Naive thymus-derived CD8-positive, alpha-beta T cell (primary cell): Measurements from ENCODE around the gene PAPPA2. TPM values are rescaled to one million over a fixed set of nuclear protein-coding genes. Genes with fewer than 3 reads are reported as not detected.

ENCODE experiments used
- ATAC-seq, 2 donors: fragments of 150-1000 bp; cut with Tn5 transposase in 1 of 2; sonication (Bioruptor Pico), chemical (Tn5 transposase) in 1 of 2; 1 replicate in 1 of 2; 2 replicates in 1 of 2; pipeline ENCODE4 v1.10.0; 2021; ENCODE audit warnings: mild to moderate bottlenecking in 2 of 2, moderate library complexity in 2 of 2
- POLR2A ChIA-PET: fragments of 350-600 bp; sonication (Branson Sonifier 250); formaldehyde crosslinking; loops from one replicate; lab custom pipeline; 2021; ENCODE audit warnings: antibody characterized with exemption; lab: Charles Lee
- DNase-seq, 10 donors: peaks; one replicate each; pipeline versions ENCODE4 v3.0.0 to v3.0.0-alpha.2; 2020 to 2022
- H3K27ac Mint-ChIP-seq, 10 donors: one replicate each; pipeline ENCODE4 v1.8.0; 2020 to 2022; ENCODE audit warnings: mild to moderate bottlenecking in 10 of 10, mixed read lengths in 10 of 10, moderate library complexity in 4 of 10, inconsistent platforms in 1 of 10
- H3K27me3 Mint-ChIP-seq, 5 donors: one replicate each; pipeline ENCODE4 v1.8.0; 2021 to 2022; ENCODE audit warnings: mixed read lengths in 5 of 5
- H3K36me3 Mint-ChIP-seq, 3 donors: one replicate each; pipeline ENCODE4 v1.8.0; 2020 to 2022; ENCODE audit warnings: mixed read lengths in 3 of 3, mild to moderate bottlenecking in 2 of 3, inconsistent platforms in 1 of 3
- H3K4me1 Mint-ChIP-seq, 4 donors: one replicate each; pipeline ENCODE4 v1.8.0; 2021 to 2022; ENCODE audit warnings: mixed read lengths in 4 of 4
- H3K4me3 Mint-ChIP-seq, 10 donors: one replicate each; pipeline ENCODE4 v1.8.0; 2020 to 2022; ENCODE audit warnings: mild to moderate bottlenecking in 10 of 10, mixed read lengths in 10 of 10, moderate library complexity in 6 of 10, inconsistent platforms in 1 of 10
- H3K9me3 Mint-ChIP-seq, 9 donors: one replicate each; pipeline ENCODE4 v1.8.0; 2020 to 2022; ENCODE audit warnings: mixed read lengths in 9 of 9, mild to moderate bottlenecking in 3 of 9, inconsistent platforms in 1 of 9, moderate library complexity in 1 of 9
- polyA plus RNA-seq, 3 donors: library from polyadenylated mRNA; unstranded; fragments of 300-500 nt; fragmentation: Illumina TruSeq; gene quantifications; one replicate each; pipeline ENCODE4 v1.2.3, GENCODE V29; 2021
- total RNA-seq, 8 experiments: library from RNA in 2 of 8; stranded (reverse) in 2 of 8; gene quantifications; one replicate each; pipeline ENCODE4 v1.2.3 and lab custom pipeline; 2021 to 2026

PAPPA2 gene
- total and polyA plus RNA-seq, 5 experiments from 2014 or later: 0.05 to 0.47 TPM; not detected in 3

DNA sequence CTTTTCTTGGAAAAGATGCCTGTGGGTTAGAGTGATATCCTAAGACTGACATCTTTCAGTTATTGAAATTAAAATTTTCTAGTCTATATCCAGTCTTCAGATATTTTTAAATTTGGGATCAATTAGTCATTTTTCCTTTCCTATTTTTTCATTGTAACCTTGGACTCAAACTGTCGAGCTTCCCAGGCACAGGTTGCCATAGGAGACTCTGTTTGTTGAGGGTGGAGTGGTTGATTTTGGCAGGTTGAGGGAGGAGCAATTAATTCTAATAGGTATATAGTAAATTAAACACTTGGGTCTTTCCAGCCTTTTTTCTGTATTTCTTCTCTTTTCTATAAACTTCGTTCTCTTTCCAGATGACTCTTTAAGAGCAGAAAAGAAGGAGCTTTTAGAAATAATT, 374.7 kb downstream of the PAPPA2 start:
- Mint-ChIP-seq H3K4me1 (no peaks in the 10 kb centered on the region), H3K9me3 (no peaks in the 10 kb centered on the region), H3K27ac (no peak overlapping the region), H3K4me3 (no peak overlapping the region), H3K36me3 (no peaks in the 10 kb centered on the region), H3K27me3 (peaks cover 0 to 9% (median 2%) of the 10 kb centered on the region in 5 donors)
- ATAC-seq (no peak), DNase-seq (no peak)
- POLR2A ChIA-PET: no interaction called here

DNA sequence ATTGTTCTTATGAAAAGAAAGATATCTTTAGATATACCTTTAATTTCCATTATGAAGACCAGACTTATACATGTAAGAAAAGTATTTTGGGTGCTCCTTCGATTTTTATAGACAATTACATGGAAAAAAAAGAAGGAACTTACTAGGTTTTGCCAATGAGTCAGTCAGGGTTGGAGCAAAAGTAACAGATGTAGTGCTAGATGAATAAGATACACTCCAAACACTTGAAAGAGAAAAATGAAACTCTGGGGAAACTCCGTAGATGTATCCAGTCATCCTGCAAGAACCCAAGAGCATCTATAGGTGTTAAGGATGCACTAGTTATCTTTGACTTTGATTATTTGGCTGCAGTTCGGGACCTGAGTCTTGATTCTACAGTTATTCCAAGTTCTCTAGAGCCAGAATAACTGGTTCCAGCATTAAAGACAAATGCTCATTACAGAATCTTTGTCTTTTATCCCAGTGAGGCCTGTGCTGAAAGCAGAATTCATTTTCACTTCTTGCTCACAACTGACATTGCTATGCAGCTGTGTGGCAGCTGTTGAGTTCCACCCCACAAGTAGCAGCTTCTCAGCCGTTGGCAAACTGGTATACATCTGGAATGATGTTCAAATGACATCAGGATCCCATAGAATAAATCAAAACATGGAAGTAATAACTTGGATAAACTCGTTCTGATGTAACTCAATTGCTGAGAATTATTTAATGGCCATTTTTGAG, 375.5 kb downstream of the PAPPA2 start:
- H3K27ac Mint-ChIP-seq: no peak overlapping the region
- no peaks in the 10 kb centered on the region for H3K36me3 Mint-ChIP-seq
- H3K4me1 Mint-ChIP-seq: no peaks in the 10 kb centered on the region
- H3K27me3 Mint-ChIP-seq: peaks cover 0 to 12% (median 2%) of the 10 kb centered on the region in 5 donors
- POLR2A ChIA-PET: no interaction called here
- H3K4me3 Mint-ChIP-seq: no peak overlapping the region
- H3K9me3 Mint-ChIP-seq: no peaks in the 10 kb centered on the region
- ATAC-seq: no peak
- DNase-seq: no peak

DNA sequence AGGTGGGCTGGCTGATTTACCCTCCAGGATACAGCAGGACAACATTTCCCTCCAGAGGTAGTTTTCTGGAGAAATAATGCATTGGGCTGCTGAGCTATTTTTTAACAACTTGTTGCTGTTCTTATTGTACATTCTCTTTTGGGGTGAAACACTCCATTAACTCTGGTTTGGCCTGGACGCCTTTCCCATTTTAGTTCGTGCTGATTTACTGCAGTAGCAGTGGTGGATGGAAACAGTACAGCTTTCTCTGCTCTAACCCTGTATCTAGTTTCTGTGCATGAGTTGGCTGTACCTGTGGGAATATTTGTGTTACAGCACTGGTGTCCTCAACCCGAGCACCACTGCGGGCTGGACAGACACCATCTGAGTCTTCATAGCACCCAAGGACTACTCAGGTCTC, 376.2 kb downstream of the PAPPA2 start:
- POLR2A ChIA-PET: no interaction called here
- DNase-seq (no peak), ATAC-seq (no peak)
- peaks cover 0 to 12% (median 4%) of the 10 kb centered on the region in 5 donors for H3K27me3 Mint-ChIP-seq
- no peak overlapping the region for H3K4me3 Mint-ChIP-seq
- H3K36me3 Mint-ChIP-seq: no peaks in the 10 kb centered on the region
- H3K4me1 Mint-ChIP-seq: no peaks in the 10 kb centered on the region
- H3K9me3 Mint-ChIP-seq: peaks cover 0 to 2% (median 0%) of the 10 kb centered on the region in 9 donors
- H3K27ac Mint-ChIP-seq: no peak overlapping the region

DNA sequence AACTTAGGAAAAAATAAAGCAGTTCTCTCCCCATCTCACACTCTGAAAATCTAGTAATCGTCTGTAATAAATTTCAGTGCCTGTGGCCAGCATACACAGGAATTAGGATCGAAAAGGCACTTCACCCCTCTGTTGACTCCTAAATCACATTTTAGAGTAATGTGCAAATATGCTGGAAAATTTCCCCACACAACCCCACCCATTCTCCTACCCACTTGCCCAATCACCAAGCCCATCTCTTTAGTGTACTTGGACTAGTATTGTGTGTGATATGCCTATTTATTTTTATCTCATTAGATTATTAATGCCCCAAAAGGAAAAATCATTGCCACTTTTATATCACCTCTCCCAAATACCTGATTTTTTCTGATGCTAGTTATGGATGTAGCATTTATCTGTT, 378.3 kb downstream of the PAPPA2 start:
- ATAC-seq: no peak
- Mint-ChIP-seq H3K4me1 (no peaks in the 10 kb centered on the region), H3K9me3 (peaks cover 0 to 9% (median 0%) of the 10 kb centered on the region in 9 donors)

DNA sequence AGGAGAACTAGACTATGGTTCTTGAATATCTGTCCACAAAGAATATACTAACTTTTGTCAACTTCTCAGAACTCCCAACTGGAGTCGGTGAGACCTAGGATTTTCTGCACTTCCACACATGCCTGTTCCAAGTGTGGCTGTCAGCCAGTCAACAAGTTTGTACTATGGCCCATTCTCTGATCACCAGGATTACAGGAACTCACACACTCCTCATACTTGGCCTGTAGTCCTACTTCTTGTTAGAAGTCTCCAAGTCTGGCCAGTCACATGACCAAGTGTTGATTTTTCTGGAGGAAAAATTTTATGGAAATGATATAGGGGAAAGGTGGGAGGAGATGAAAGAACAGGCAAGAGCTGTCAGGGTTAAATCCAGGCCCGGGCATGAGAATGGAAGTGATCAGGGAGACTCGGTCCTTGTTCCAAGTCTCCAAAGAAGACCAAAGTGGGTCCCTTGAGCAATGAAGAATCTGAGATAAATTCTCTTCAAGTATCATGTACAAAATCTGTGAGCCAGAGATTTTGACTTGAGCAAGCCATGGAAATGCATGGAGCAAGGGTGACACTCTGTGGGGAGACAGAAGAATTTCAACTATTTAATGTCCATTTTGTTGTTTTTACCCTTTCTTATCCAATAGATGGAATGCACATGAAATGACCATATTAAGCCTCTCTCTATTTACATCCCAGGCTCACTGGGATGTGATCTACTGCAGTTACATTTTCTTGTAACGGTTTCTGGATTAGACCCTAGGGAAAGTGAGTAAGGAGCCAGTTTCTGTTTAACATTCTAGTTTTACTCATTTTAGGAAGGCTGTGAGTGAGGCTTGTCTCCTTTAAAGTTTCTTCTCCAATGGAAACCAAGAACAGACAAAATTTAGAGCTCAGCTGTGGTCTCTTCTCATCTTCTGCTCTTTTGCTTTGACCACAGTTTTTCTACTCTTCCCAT, 380.6 kb downstream of the PAPPA2 start:
- H3K4me1 Mint-ChIP-seq: no peaks in the 10 kb centered on the region
- ATAC-seq: no peak
- H3K27ac Mint-ChIP-seq: no peak overlapping the region
- H3K9me3 Mint-ChIP-seq: peaks cover 0 to 9% (median 0%) of the 10 kb centered on the region in 9 donors
- POLR2A ChIA-PET: no interaction called here
- no peak overlapping the region for H3K4me3 Mint-ChIP-seq
- H3K36me3 Mint-ChIP-seq: no peaks in the 10 kb centered on the region
- peaks cover 2 to 16% (median 8%) of the 10 kb centered on the region in 5 donors for H3K27me3 Mint-ChIP-seq
- DNase-seq: no peak

More for the DNA sequence above, 378.3 kb downstream of the PAPPA2 start:
- peaks cover 2 to 13% (median 8%) of the 10 kb centered on the region in 5 donors for H3K27me3 Mint-ChIP-seq
- no peak overlapping the region for H3K4me3 Mint-ChIP-seq
- DNase-seq: no peak
- no peak overlapping the region for H3K27ac Mint-ChIP-seq
- POLR2A ChIA-PET: no interaction called here
- no peaks in the 10 kb centered on the region for H3K36me3 Mint-ChIP-seq

DNA sequence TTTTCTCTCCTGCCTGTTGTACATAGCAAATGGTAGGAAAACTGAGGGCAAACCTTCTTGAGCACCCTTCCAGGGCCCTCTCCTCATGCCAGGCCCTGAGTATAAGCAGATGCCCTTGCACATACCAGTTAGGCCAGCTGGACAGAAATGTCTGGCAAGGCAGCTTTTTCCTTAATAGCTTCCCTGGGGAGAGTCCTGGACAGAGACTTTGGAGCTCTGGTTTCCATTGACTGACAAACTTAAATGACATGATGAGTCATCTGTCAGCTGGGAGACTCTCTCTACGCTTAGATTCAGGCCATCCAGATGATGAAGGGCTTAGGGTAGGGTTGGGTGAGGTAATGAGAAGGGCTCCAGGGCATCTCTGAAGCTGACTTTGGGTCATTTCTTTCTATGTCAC, 384.1 kb downstream of the PAPPA2 start:
- no peak overlapping the region for H3K27ac Mint-ChIP-seq
- H3K27me3 Mint-ChIP-seq: peaks cover 0 to 16% (median 6%) of the 10 kb centered on the region in 5 donors
- H3K4me1 Mint-ChIP-seq: no peaks in the 10 kb centered on the region
- ATAC-seq (no peak), DNase-seq (no peak)
- H3K36me3 Mint-ChIP-seq: no peaks in the 10 kb centered on the region
- H3K9me3 Mint-ChIP-seq: peaks cover 0 to 9% (median 0%) of the 10 kb centered on the region in 9 donors
- no peak overlapping the region for H3K4me3 Mint-ChIP-seq
- POLR2A ChIA-PET: no interaction called here

DNA sequence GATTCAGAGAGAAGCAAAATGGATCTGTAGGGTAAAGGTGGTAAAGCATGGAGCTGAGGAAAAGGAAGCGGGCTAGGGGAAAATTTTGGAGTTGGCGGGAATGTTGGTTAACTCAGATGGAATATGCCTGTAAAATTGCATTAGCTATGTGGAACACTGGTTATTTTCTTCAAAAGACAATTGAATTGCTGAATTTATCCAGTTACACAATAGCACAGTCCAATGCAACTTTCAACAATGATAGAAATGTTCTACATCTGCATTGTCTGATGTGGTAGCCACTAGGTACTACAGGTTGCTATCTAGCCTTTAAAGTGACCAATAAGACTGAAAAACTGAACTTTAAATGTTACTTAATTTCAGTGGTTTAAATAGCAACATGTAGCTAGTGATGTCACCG, 386.3 kb downstream of the PAPPA2 start:
- ATAC-seq: no peak
- POLR2A ChIA-PET: no interaction called here
- no peaks in the 10 kb centered on the region for H3K36me3 Mint-ChIP-seq

DNA sequence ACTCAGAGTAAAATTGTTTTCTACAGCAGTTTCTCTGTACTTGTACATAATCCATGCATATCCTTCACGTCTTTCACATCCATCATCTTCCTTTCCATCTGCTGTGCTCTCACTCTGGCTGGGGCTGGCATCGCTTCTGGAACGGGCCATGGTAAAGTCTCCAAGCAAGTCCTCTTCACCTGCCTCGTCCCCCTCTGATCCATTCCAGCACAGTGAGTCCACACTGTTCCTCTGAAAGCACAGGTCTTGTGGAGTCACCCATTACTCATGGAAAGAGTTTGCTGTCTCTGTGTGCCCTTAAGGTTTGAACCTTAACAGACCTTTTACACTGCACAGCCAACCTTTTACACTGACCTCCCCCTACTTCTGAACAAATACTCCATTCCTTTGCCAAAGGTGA, 387.9 kb downstream of the PAPPA2 start:
- peaks cover 0 to 3% (median 0%) of the 10 kb centered on the region in 4 donors for H3K4me1 Mint-ChIP-seq

More for the DNA sequence above, 386.3 kb downstream of the PAPPA2 start:
- Mint-ChIP-seq H3K9me3 (peaks cover 0 to 9% (median 0%) of the 10 kb centered on the region in 9 donors), H3K4me1 (no peaks in the 10 kb centered on the region), H3K27me3 (peaks cover 0 to 16% (median 3%) of the 10 kb centered on the region in 5 donors), H3K27ac (no peak overlapping the region), H3K4me3 (no peak overlapping the region)
- DNase-seq: no peak

DNA sequence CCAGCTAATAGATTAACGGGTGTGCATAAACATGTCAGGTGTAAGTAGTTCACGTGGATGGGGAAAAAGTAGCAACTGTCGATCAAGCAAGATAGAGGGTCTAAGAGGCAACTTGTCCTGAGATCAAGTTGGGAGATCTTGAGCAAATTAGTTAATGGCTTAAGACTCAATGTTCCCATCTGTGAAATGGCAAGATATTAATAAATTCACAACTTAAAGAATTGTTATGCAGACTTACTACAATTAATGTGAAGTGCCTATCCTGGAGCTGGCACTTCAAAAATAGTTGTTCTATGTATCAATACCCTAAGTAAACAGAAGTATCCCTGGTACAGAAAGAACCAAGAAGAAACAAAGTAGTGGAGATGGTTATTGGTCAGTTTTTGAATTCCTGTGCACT, 389.1 kb downstream of the PAPPA2 start:
- no peak overlapping the region for H3K27ac Mint-ChIP-seq
- H3K4me3 Mint-ChIP-seq: no peak overlapping the region
- peaks cover 0 to 2% (median 0%) of the 10 kb centered on the region in 9 donors for H3K9me3 Mint-ChIP-seq
- H3K4me1 Mint-ChIP-seq: peaks cover 0 to 3% (median 0%) of the 10 kb centered on the region in 4 donors
- peaks cover 0 to 14% (median 3%) of the 10 kb centered on the region in 5 donors for H3K27me3 Mint-ChIP-seq
- H3K36me3 Mint-ChIP-seq: no peaks in the 10 kb centered on the region
- no peak for ATAC-seq
- POLR2A ChIA-PET: no interaction called here
- DNase-seq: no peak

More for the DNA sequence above, 387.9 kb downstream of the PAPPA2 start:
- Mint-ChIP-seq H3K27ac (no peak overlapping the region), H3K27me3 (peaks cover 0 to 13% (median 5%) of the 10 kb centered on the region in 5 donors), H3K9me3 (peaks cover 0 to 2% (median 0%) of the 10 kb centered on the region in 9 donors), H3K4me3 (no peak overlapping the region), H3K36me3 (no peaks in the 10 kb centered on the region)
- ATAC-seq (no peak), DNase-seq (no peak)
- POLR2A ChIA-PET: no interaction called here

DNA sequence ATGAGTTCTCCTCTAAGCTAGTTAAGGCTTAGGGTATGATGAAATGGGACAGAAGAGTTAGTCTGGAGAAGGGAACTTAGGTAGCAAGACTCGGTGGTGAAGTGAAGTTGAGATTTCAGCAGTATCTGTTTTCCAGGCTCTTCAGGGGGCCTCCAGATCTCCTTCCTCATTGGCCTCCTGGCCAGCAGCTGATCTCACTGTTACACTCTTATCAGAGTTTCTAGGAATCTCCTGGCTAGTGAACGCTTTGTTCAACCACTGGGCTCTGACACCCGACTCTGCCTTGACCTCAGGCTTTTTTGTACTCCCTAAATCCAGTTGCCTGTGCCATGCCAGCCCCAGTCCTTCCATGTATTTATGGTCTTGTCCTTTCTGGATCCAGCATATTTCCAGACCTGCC, 390.5 kb downstream of the PAPPA2 start:
- peaks cover 0 to 4% (median 0%) of the 10 kb centered on the region in 9 donors for H3K9me3 Mint-ChIP-seq
- DNase-seq (no peak), ATAC-seq (no peak)
- no peak overlapping the region for H3K4me3 Mint-ChIP-seq
- H3K27me3 Mint-ChIP-seq: peaks cover 0 to 18% (median 3%) of the 10 kb centered on the region in 5 donors
- POLR2A ChIA-PET: no interaction called here
- peaks cover 0 to 3% (median 0%) of the 10 kb centered on the region in 4 donors for H3K4me1 Mint-ChIP-seq
- no peaks in the 10 kb centered on the region for H3K36me3 Mint-ChIP-seq
- no peak overlapping the region for H3K27ac Mint-ChIP-seq

DNA sequence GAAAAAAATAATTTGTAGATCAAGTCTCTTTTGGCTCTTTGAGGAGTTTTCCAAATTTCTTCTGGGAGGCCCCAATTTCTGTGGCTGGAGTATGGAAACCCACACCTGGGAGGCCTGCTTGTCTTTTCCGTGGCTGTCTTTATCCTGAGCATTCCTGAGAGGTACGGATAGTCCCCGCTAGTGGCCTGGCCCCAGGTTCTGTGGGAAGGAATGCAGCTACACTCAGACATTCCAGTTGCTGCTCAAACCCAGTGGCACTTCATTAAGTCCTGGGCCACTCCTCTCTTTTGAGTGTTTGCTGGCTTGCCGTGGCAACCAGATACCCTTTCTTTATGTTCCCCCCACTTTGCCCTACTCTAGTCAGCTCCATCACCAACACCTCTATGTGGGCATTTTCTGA, 391.1 kb downstream of the PAPPA2 start:
- Mint-ChIP-seq H3K9me3 (peaks cover 0 to 5% (median 0%) of the 10 kb centered on the region in 9 donors), H3K27me3 (peaks cover 0 to 13% (median 3%) of the 10 kb centered on the region in 5 donors)

DNA sequence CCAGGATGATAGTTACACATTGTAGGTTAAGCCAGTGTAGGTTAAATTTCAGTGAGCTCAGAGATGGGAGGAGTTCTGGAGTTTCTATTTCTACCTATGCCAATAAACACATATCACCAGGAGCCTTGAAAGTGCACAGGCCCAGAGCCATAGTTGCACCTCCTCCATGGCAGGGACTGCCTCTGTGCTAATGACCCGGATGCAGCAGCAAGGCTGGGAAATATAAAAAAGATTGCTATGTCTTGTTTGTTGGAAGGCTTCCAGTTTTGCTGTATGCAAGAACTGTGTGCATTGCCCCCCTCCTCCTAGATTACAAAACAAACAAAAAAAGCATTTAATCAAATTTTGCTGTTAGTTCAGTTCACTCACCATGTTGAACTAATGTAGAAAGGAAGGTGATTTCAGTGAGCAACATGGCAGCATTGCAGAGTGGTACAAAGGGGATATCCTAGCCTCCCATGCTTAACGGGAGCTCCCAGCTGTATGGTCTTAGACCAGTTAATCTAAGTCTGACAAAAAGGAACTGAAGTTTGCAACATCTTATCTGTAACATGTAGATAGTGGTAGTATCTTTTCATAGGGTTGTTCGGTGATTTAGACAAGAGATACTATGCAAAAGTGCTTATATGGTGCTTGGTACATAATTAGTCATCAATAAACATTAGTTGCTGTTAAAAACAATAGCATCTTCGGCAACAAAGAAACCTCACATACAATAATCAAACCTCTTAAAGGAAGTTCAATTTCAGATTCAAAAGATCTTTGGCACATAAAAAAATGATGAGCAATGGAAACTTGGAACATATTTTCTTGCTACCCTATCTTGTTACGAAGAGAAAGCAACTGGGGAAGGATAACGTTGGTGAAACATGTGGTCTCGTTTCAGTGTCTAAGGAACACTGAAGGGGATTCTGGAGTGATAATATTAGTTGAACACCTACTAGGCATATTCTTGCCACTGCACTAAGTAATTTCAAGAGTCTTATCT, 392.1 kb downstream of the PAPPA2 start:
- POLR2A ChIA-PET: no interaction called here
- ATAC-seq (no peak), DNase-seq (no peak)
- Mint-ChIP-seq H3K36me3 (no peaks in the 10 kb centered on the region), H3K4me1 (peaks cover 0 to 3% (median 0%) of the 10 kb centered on the region in 4 donors), H3K9me3 (peaks cover 0 to 3% (median 0%) of the 10 kb centered on the region in 9 donors), H3K4me3 (no peak overlapping the region), H3K27me3 (peaks cover 0 to 11% (median 5%) of the 10 kb centered on the region in 5 donors), H3K27ac (no peak overlapping the region)

More for the DNA sequence above, 391.1 kb downstream of the PAPPA2 start:
- no peaks in the 10 kb centered on the region for H3K36me3 Mint-ChIP-seq
- no peak overlapping the region for H3K4me3 Mint-ChIP-seq
- DNase-seq (no peak), ATAC-seq (no peak)
- POLR2A ChIA-PET: no interaction called here
- H3K27ac Mint-ChIP-seq: no peak overlapping the region
- peaks cover 0 to 3% (median 0%) of the 10 kb centered on the region in 4 donors for H3K4me1 Mint-ChIP-seq
